Esophagus squamous epithelium (tissue), 5 donors: ENCODE results near the gene COX4I1. TPM values are rescaled to one million over a fixed set of nuclear protein-coding genes. Genes with fewer than 3 reads are reported as not detected.
A peak's percentile ranks its signal among the peaks of the same experiment; 100 is the strongest.

Experiments
- DNase-seq: peaks from one replicate; lab custom pipeline; 2025; lab: John Stamatoyannopoulos, UW
- H3K27ac ChIP-seq, 4 donors: fragments of 200-600 bp; sonication (generic); one replicate each; pipeline ENCODE4 v1.5.1; 2016 to 2019; ENCODE audit warnings: mild to moderate bottlenecking in 1 of 4
- H3K27me3 ChIP-seq, 4 donors: fragments of 200-600 bp; sonication (generic); 1 replicate in 3 of 4; 2 replicates in 1 of 4; pipeline versions ENCODE4 v1.5.1 to v1.6.0; 2017 to 2021; ENCODE audit warnings: antibody characterized with exemption in 1 of 4
- H3K36me3 ChIP-seq, 3 donors: fragments of 200-600 bp; sonication (generic); one replicate each; pipeline ENCODE4 v1.5.1; 2016 to 2019
- H3K4me1 ChIP-seq, 3 donors: fragments of 200-600 bp; sonication (generic); one replicate each; pipeline ENCODE4 v1.5.1; 2017 to 2019
- H3K4me3 ChIP-seq, 4 donors: fragments of 200-600 bp; sonication (generic); 1 replicate in 3 of 4; 2 replicates in 1 of 4; pipeline ENCODE4 v1.5.1; 2016 to 2019; ENCODE audit warnings: mild to moderate bottlenecking in 2 of 4, moderate library complexity in 1 of 4
- H3K9me3 ChIP-seq, 3 donors: fragments of 200-600 bp; sonication (generic); one replicate each; pipeline ENCODE4 v1.5.1; 2016 to 2019
- CTCF ChIP-seq, 6 experiments: fragments of 450-650 bp in 4 of 6; fragments of 200-600 bp in 2 of 6; sonication (generic) in 2 of 6; IDR thresholded peaks; one replicate each; pipeline ENCODE4 v1.5.1; 2016 to 2019; ENCODE audit warnings: antibody characterized with exemption in 6 of 6, mild to moderate bottlenecking in 4 of 6, moderate library complexity in 4 of 6
- POLR2A ChIP-seq, 4 donors: fragments of 450-650 bp; IDR thresholded peaks; one replicate each; pipeline ENCODE4 v1.6.1; 2017; ENCODE audit warnings: antibody characterized with exemption in 4 of 4, mild to moderate bottlenecking in 4 of 4, moderate library complexity in 3 of 4
- WGBS, 2 donors: methylation state at CpG; one replicate each; pipeline ENCODE4 v1.1.5; 2018; 5-methylcytosine and 5-hydroxymethylcytosine counted together
- intact Hi-C: fragments of 100-400 bp; cut with DNase I; formaldehyde crosslinking; loops from one replicate; pipeline ENCODE4 v1.15.0; 2022
- total RNA-seq, 4 donors: library from RNA; depleted of rRNA; stranded (reverse); fragments of >200 nt; gene quantifications; one replicate each; pipeline ENCODE4 v1.1.0, GENCODE V29; 2016
- donor health status: DM: yes; HTN: yes; CAD: no.

Gene COX4I1
- total RNA-seq, result 100 to 1,000 TPM; 497 to 580 (median 549) TPM

- Histone ChIP-seq H3K27me3 (no peaks in the 10 kb centered on the region), H3K27ac (peak within 1 kb of the TSS; percentile 90 to 95 (median 92)), H3K9me3 (no peaks in the 10 kb centered on the region), H3K4me1 (peaks cover 11 to 43% (median 18%) of the 10 kb centered on the region in 3 donors), H3K36me3 (peaks cover 7 to 62% (median 20%) of the 10 kb centered on the region in 3 donors), H3K4me3 (peak within 1 kb of the TSS; percentile 78 to 98 (median 96))
- intact Hi-C loops, result no loop called here
- peak in 3 of 4 donors; percentile 83 to 88 (median 87) for TF ChIP-seq POLR2A (IDR thresholded peaks at IDR 0.05)
- peak in 1 of 6 experiments; percentile 4 for TF ChIP-seq CTCF (IDR thresholded peaks at IDR 0.05)
- peak; percentile 63 for DNase-seq
- 0% methylated on average over 3 to 7 of the region's 87 CpGs for WGBS, 2 donors
Measured at GRCh38 chr16:85799497-85800320, at the start of gene COX4I1, which contains the start of gene EMC8. TSS of gene COX4I1 (plus strand) at chr16:85799695. CDS start at chr16:85801206, 1,511 bp downstream. TSS of gene EMC8 (minus strand) at chr16:85799544. CDS start at chr16:85799295, 249 bp downstream.

- 12 to 25% methylated on average over 11 to 14 of the region's 14 CpGs for WGBS, 2 donors
- H3K36me3 ChIP-seq, result no peaks in the 10 kb centered on the region
- no peak for TF ChIP-seq CTCF (IDR thresholded peaks at IDR 0.05)
- TF ChIP-seq POLR2A (IDR thresholded peaks at IDR 0.05), result no peak
- H3K27me3 ChIP-seq, result peaks cover 0 to 35% (median 0%) of the 10 kb centered on the region in 4 donors
- H3K4me1 ChIP-seq, result peaks cover 37 to 76% (median 49%) of the 10 kb centered on the region in 3 donors
- peak overlapping the region; percentile 39 to 69 (median 58) for H3K4me3 ChIP-seq
- DNase-seq, result no peak
- intact Hi-C loops, result no loop called here
- H3K9me3 ChIP-seq, result no peaks in the 10 kb centered on the region
- peak overlapping the region; percentile 21 to 69 (median 47) for H3K27ac ChIP-seq
Measured at GRCh38 chr16:85749771-85750145, 49.7 kb upstream of the COX4I1 start.

- DNase-seq, result no peak
- 0 to 2% methylated on average over 10 to 11 of the region's 51 CpGs for WGBS, 2 donors
Measured at GRCh38 chr16:85750146-85750826, 49.2 kb upstream of the COX4I1 start.

GRCh38 chr16:85750827-85751697, 48.4 kb upstream of the COX4I1 start, which contains the start of gene C16orf74:
TSS of gene C16orf74 (minus strand) at chr16:85751096. CDS start at chr16:85735217, 15,879 bp downstream.
- no peak for DNase-seq
- H3K27ac ChIP-seq, result peak within 1 kb of the TSS; percentile 32 to 69 (median 47)
- TF ChIP-seq POLR2A (IDR thresholded peaks at IDR 0.05), result no peak
- TF ChIP-seq CTCF (IDR thresholded peaks at IDR 0.05), result no peak
- intact Hi-C loops, result no loop called here
- no peaks in the 10 kb centered on the region for H3K36me3 ChIP-seq
- peaks cover 37 to 67% (median 47%) of the 10 kb centered on the region in 3 donors for H3K4me1 ChIP-seq
- H3K4me3 ChIP-seq, result peak within 1 kb of the TSS; percentile 39 to 69 (median 58)
- WGBS, 2 donors, result 0% methylated on average over 4 of the region's 96 CpGs; no CpG with 5 or more reads in 1 of the 2 donors
- peaks cover 0 to 35% (median 0%) of the 10 kb centered on the region in 4 donors for H3K27me3 ChIP-seq
- H3K9me3 ChIP-seq, result no peaks in the 10 kb centered on the region

More at GRCh38 chr16:85750146-85750826, 49.2 kb upstream of the COX4I1 start:
- TF ChIP-seq CTCF (IDR thresholded peaks at IDR 0.05), result peak in 1 of 6 experiments; percentile 9
- no peak for TF ChIP-seq POLR2A (IDR thresholded peaks at IDR 0.05)
- H3K4me1 ChIP-seq, result peaks cover 37 to 75% (median 49%) of the 10 kb centered on the region in 3 donors
- H3K4me3 ChIP-seq, result peak overlapping the region; percentile 39 to 69 (median 58)
- intact Hi-C loops, result no loop called here
- H3K27me3 ChIP-seq, result peaks cover 0 to 35% (median 0%) of the 10 kb centered on the region in 4 donors
- no peaks in the 10 kb centered on the region for H3K36me3 ChIP-seq
- peak overlapping the region; percentile 21 to 69 (median 47) for H3K27ac ChIP-seq
- no peaks in the 10 kb centered on the region for H3K9me3 ChIP-seq
